WTC11 (cell line): Measurements from ENCODE around the gene ISCA2. TPM values are rescaled to one million over a fixed set of nuclear protein-coding genes. Genes with fewer than 3 reads are reported as not detected.

ENCODE experiments used
- ATAC-seq: fragments of 200-7000 bp; cut with Tn5 transposase; 2 replicates; pipeline ENCODE4 v1.10.0; 2021; ENCODE audit warnings: mild to moderate bottlenecking, moderate library complexity
- CTCF ChIA-PET: fragments of 300-600 bp; sonication (Branson Sonifier 250); formaldehyde crosslinking; loops from one replicate; lab custom pipeline; 2021; ENCODE audit warnings: antibody characterized with exemption; lab: Charles Lee
- POLR2A ChIA-PET: fragments of 350-600 bp; sonication (Branson Sonifier 250); formaldehyde crosslinking; loops from one replicate; lab custom pipeline; 2021; ENCODE audit warnings: antibody characterized with exemption; lab: Charles Lee
- DNase-seq: peaks from one replicate; pipeline ENCODE4 v3.0.0; 2021; ENCODE audit warnings: low spot score
- H3K27ac Mint-ChIP-seq: 2 replicates; pipeline ENCODE4 v1.8.0; 2021; ENCODE audit warnings: mixed read lengths
- H3K27me3 Mint-ChIP-seq: 2 replicates; pipeline ENCODE4 v1.8.0; 2021; ENCODE audit warnings: low read depth, mild to moderate bottlenecking, moderate library complexity, mixed read lengths
- H3K36me3 Mint-ChIP-seq: 2 replicates; pipeline ENCODE4 v1.8.0; 2021; ENCODE audit warnings: mixed read lengths
- H3K4me1 Mint-ChIP-seq: 2 replicates; pipeline ENCODE4 v1.8.0; 2022; ENCODE audit warnings: mixed read lengths
- H3K4me3 Mint-ChIP-seq: 2 replicates; pipeline ENCODE4 v1.8.0; 2021; ENCODE audit warnings: mild to moderate bottlenecking, moderate library complexity, mixed read lengths
- H3K9me3 Mint-ChIP-seq: 2 replicates; pipeline ENCODE4 v1.8.0; 2021; ENCODE audit warnings: mixed read lengths
- ATF1 ChIP-seq: sonication (generic); formaldehyde crosslinking; IDR thresholded peaks from 2 replicates; pipeline ENCODE4 v1.8.1; 2023; ENCODE audit warnings: mild to moderate bottlenecking, moderate library complexity, missing genetic modification reagents
- FOXK1 ChIP-seq: sonication (generic); formaldehyde crosslinking; IDR thresholded peaks from 2 replicates; pipeline ENCODE4 v1.8.0; 2022; ENCODE audit warnings: mild to moderate bottlenecking, moderate library complexity, missing genetic modification reagents
- FOXP1 ChIP-seq: sonication (generic); formaldehyde crosslinking; IDR thresholded peaks from 2 replicates; pipeline ENCODE4 v1.8.0; 2022; ENCODE audit warnings: missing genetic modification reagents, mild to moderate bottlenecking, moderate library complexity, borderline replicate concordance
- IRF2 ChIP-seq: sonication (generic); formaldehyde crosslinking; IDR thresholded peaks from 2 replicates; pipeline ENCODE4 v1.8.0; 2022; ENCODE audit warnings: low read depth, missing genetic modification reagents, borderline replicate concordance
- MXD4 ChIP-seq: fragments of 250-450 bp; sonication (Bioruptor Pico); IDR thresholded peaks from 2 replicates; pipeline ENCODE4 v1.8.0; 2021; ENCODE audit warnings: mild to moderate bottlenecking, moderate library complexity, borderline replicate concordance
- NR1H2 ChIP-seq: sonication (generic); formaldehyde crosslinking; IDR thresholded peaks from 2 replicates; pipeline ENCODE4 v1.9.0; 2021; ENCODE audit warnings: mild to moderate bottlenecking, moderate library complexity, missing genetic modification reagents
- NR2C2 ChIP-seq: sonication (generic); formaldehyde crosslinking; IDR thresholded peaks from 2 replicates; pipeline ENCODE4 v1.8.0; 2022; ENCODE audit warnings: mild to moderate bottlenecking, missing genetic modification reagents
- PRRX2 ChIP-seq: fragments of 250-450 bp; sonication (Bioruptor Pico); IDR thresholded peaks from 2 replicates; pipeline ENCODE4 v1.8.0; 2021; ENCODE audit warnings: mild to moderate bottlenecking
- RORB ChIP-seq: fragments of 250-450 bp; sonication (Bioruptor Pico); IDR thresholded peaks from 2 replicates; pipeline ENCODE4 v1.9.0; 2021; ENCODE audit warnings: mild to moderate bottlenecking
- SOX15 ChIP-seq: fragments of 250-450 bp; sonication (Bioruptor Pico); IDR thresholded peaks from 2 replicates; pipeline ENCODE4 v1.9.0; 2021; ENCODE audit warnings: mild to moderate bottlenecking
- TCF7 ChIP-seq: sonication (generic); formaldehyde crosslinking; IDR thresholded peaks from 2 replicates; pipeline ENCODE4 v1.8.0; 2022; ENCODE audit warnings: mild to moderate bottlenecking, low read depth, missing genetic modification reagents, moderate library complexity
- ZNF121 ChIP-seq: sonication (generic); formaldehyde crosslinking; IDR thresholded peaks from 2 replicates; pipeline ENCODE4 v1.8.0; 2023; ENCODE audit warnings: missing genetic modification reagents
- ZNF416 ChIP-seq: fragments of 250-450 bp; sonication (Bioruptor Pico); IDR thresholded peaks from 2 replicates; pipeline ENCODE4 v1.9.0; 2021; ENCODE audit warnings: mild to moderate bottlenecking, inconsistent platforms
- ZNF671 ChIP-seq: fragments of 250-450 bp; sonication (Bioruptor Pico); IDR thresholded peaks from 2 replicates; pipeline ENCODE4 v1.8.0; 2021; ENCODE audit warnings: mild to moderate bottlenecking
- total RNA-seq: library from RNA; stranded (reverse); gene quantifications from 3 replicates; pipeline ENCODE4 v1.2.3, GENCODE V29; 2021
- TF ChIP-seq, protein P1 (sequence below): sonication (generic); formaldehyde crosslinking; IDR thresholded peaks from 2 replicates; pipeline ENCODE4 v1.8.1; 2023; ENCODE audit warnings: mild to moderate bottlenecking, missing genetic modification reagents
- TF ChIP-seq, protein P2 (sequence below): sonication (generic); formaldehyde crosslinking; IDR thresholded peaks from 2 replicates; pipeline ENCODE4 v1.8.0; 2022; ENCODE audit warnings: mild to moderate bottlenecking, missing genetic modification reagents
- TF ChIP-seq, protein P3 (sequence below): sonication (generic); formaldehyde crosslinking; IDR thresholded peaks from 2 replicates; pipeline ENCODE4 v1.8.0; 2022; ENCODE audit warnings: mild to moderate bottlenecking, missing genetic modification reagents

Gene ISCA2
- total RNA-seq, 1 experiment from 2014 or later, result 50.1 TPM

DNA sequence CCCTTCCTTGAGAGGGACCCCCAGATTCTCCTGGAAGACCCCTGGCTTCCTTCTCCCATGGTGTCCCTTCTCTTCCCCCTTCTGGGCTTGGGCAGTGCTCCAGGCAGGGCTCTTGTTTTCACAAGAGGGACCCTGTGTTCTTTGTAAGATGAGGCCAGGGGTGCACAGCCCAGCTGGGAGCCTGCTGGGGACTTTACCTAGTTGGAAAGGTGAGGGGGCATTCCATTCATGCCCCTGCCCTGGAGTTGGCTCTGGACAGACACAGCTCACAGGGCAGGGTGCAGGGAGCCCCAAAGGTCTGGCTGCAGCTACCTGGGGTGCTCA lies 31.2 kb downstream of the ISCA2 start:
- peaks cover 4% of the 10 kb centered on the region for H3K4me1 Mint-ChIP-seq
- H3K27me3 Mint-ChIP-seq, result no peaks in the 10 kb centered on the region
- H3K36me3 Mint-ChIP-seq, result no peaks in the 10 kb centered on the region
- ATAC-seq, result no peak
- H3K27ac Mint-ChIP-seq, result no peak overlapping the region
- H3K4me3 Mint-ChIP-seq, result no peak overlapping the region
- CTCF ChIA-PET, result interaction anchor here (0.8 to 1.9 kb wide), 3 partner anchors 17 to 48 kb away, joined by 3 to 10 read pairs (median 3); no protein-coding TSS in a partner anchor
- TF ChIP-seq RORB (CRISPR knock-in tag) (no peak), NR1H2 (CRISPR knock-in tag) (no peak), IRF2 (CRISPR knock-in tag) (no peak), ZNF671 (CRISPR knock-in tag) (no peak)
- TF ChIP-seq, protein P1, sequence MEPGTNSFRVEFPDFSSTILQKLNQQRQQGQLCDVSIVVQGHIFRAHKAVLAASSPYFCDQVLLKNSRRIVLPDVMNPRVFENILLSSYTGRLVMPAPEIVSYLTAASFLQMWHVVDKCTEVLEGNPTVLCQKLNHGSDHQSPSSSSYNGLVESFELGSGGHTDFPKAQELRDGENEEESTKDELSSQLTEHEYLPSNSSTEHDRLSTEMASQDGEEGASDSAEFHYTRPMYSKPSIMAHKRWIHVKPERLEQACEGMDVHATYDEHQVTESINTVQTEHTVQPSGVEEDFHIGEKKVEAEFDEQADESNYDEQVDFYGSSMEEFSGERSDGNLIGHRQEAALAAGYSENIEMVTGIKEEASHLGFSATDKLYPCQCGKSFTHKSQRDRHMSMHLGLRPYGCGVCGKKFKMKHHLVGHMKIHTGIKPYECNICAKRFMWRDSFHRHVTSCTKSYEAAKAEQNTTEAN, result no peak
- TF ChIP-seq, all 79 proteins: peak for 0
- H3K9me3 Mint-ChIP-seq, result no peaks in the 10 kb centered on the region
- no peak for DNase-seq
- POLR2A ChIA-PET, result no interaction called here

DNA sequence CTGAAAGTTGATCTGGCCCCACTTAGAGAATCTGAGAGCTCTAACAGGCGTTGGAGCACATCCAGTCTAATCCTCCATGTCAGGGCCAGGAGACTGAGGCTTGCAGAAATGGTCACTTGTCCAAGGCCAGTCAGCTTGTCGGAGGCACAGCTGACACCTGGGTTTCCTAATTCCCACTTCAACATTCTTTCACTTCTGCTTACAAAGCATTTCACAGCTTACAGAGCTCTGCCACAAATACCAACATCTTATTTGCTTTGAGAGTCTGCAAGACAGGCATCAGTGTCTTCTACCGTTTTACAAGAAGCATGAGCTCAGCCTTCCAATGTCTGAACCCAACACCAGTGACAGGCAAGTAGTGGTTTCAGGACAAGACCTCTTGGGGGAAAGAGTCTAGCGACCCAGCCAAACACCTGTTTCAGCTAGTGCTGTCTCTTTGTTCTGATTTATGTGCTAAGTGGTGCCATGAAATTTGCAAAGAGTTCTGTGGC lies 31.8 kb downstream of the ISCA2 start:
- no peaks in the 10 kb centered on the region for H3K36me3 Mint-ChIP-seq
- no peak for ATAC-seq

DNA sequence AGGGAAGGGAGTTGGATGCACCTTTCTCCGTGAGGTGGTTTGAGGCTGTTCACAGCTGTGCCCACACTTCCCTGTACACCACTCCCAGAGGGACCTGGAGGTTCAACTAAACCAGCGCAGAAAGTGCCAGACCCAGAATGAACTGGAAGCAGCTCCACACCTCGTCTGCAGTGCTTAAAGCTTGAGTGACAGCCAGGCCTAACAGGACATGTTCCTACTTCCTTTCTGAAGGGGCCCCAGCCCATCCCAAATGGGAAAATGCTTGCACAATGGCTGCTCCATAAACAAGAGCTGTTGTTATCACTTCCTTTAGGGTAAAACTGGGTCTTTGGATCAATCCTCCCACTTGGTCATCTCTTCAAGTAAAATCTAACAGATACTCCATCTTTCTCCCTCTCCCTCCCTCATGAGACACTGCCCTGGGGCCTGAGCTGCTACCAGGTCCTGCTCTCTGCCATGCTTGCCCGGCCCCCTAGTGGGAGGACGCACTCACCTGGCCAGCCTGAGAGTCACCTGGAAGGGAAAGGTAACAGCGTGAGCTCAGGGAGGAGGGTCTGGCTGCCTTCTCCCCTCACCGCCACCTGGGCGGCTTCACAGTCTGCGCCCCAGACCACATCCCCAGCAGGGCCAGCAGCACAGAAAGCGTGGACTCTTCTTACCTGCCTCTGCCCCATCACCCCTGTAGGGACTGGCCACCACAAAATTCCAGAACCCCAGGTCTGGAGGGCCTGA lies 33.5 kb downstream of the ISCA2 start:
- Mint-ChIP-seq H3K9me3 (no peaks in the 10 kb centered on the region), H3K4me1 (peaks cover 7% of the 10 kb centered on the region), H3K27me3 (no peaks in the 10 kb centered on the region), H3K36me3 (no peaks in the 10 kb centered on the region), H3K4me3 (no peak overlapping the region), H3K27ac (no peak overlapping the region)
- TF ChIP-seq SOX15 (CRISPR knock-in tag) (no peak), ZNF121 (CRISPR knock-in tag) (peak; percentile 88), ZNF416 (CRISPR knock-in tag) (no peak)
- TF ChIP-seq, protein P2, sequence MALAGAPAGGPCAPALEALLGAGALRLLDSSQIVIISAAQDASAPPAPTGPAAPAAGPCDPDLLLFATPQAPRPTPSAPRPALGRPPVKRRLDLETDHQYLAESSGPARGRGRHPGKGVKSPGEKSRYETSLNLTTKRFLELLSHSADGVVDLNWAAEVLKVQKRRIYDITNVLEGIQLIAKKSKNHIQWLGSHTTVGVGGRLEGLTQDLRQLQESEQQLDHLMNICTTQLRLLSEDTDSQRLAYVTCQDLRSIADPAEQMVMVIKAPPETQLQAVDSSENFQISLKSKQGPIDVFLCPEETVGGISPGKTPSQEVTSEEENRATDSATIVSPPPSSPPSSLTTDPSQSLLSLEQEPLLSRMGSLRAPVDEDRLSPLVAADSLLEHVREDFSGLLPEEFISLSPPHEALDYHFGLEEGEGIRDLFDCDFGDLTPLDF, result no peak
- TF ChIP-seq, protein P3, sequence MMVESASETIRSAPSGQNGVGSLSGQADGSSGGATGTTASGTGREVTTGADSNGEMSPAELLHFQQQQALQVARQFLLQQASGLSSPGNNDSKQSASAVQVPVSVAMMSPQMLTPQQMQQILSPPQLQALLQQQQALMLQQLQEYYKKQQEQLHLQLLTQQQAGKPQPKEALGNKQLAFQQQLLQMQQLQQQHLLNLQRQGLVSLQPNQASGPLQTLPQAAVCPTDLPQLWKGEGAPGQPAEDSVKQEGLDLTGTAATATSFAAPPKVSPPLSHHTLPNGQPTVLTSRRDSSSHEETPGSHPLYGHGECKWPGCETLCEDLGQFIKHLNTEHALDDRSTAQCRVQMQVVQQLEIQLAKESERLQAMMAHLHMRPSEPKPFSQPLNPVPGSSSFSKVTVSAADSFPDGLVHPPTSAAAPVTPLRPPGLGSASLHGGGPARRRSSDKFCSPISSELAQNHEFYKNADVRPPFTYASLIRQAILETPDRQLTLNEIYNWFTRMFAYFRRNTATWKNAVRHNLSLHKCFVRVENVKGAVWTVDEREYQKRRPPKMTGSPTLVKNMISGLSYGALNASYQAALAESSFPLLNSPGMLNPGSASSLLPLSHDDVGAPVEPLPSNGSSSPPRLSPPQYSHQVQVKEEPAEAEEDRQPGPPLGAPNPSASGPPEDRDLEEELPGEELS (CRISPR knock-in tag), result no peak
- CTCF ChIA-PET, result interaction anchor here (0.6 to 3.3 kb wide), 18 partner anchors 9 to 261 kb away, joined by 3 to 25 read pairs (median 5); no protein-coding TSS in a partner anchor
- POLR2A ChIA-PET, result no interaction called here
- DNase-seq (peak; percentile 51), ATAC-seq (peak; percentile 52)

More for the DNA sequence above, 31.8 kb downstream of the ISCA2 start:
- H3K4me1 Mint-ChIP-seq, result peaks cover 4% of the 10 kb centered on the region
- no peak overlapping the region for H3K27ac Mint-ChIP-seq
- DNase-seq, result no peak
- POLR2A ChIA-PET, result no interaction called here
- no peaks in the 10 kb centered on the region for H3K9me3 Mint-ChIP-seq
- TF ChIP-seq FOXK1 (no peak), IRF2 (CRISPR knock-in tag) (no peak), TCF7 (CRISPR knock-in tag) (no peak), FOXP1 (no peak), NR2C2 (CRISPR knock-in tag) (no peak), PRRX2 (no peak), ATF1 (CRISPR knock-in tag) (no peak), MXD4 (CRISPR knock-in tag) (no peak), SOX15 (CRISPR knock-in tag) (no peak)
- no peak overlapping the region for H3K4me3 Mint-ChIP-seq
- CTCF ChIA-PET, result interaction anchor here (1.9 to 3.3 kb wide), 2 partner anchors 17 to 23 kb away, joined by 10 to 25 read pairs; no protein-coding TSS in a partner anchor
- no peaks in the 10 kb centered on the region for H3K27me3 Mint-ChIP-seq
